Endothelial cell of umbilical vein (primary cell): ENCODE results near the gene ZKSCAN3. TPM values are rescaled to one million over a fixed set of nuclear protein-coding genes. Genes with fewer than 3 reads are reported as not detected.
"Not testable (repeated sequence)": the region's sequence is repeated elsewhere in the genome, so short reads cannot be mapped to it uniquely, and the experiment has no call there.

ENCODE experiments used
- BruUV-seq: library from RNA; stranded (reverse); fragments of 400-500 nt; replicated peaks from 2 replicates; lab custom pipeline; 2021; lab: Mats Ljungman, UMichigan
- CTCF ChIA-PET: fragments of 300-600, 350-600 bp; sonication (Branson Sonifier 250); formaldehyde crosslinking; loops from one replicate; lab custom pipeline; 2021; ENCODE audit warnings: antibody characterized with exemption, inconsistent platforms; lab: Charles Lee
- POLR2A ChIA-PET: fragments of 300-600, 350-600 bp; sonication (Branson Sonifier 250); formaldehyde crosslinking; loops from one replicate; lab custom pipeline; 2021; ENCODE audit warnings: antibody characterized with exemption, inconsistent platforms; lab: Charles Lee
- DNase-seq: peaks from one replicate; pipeline ENCODE4 v3.0.0-alpha.2; 2011; ENCODE audit warnings: low read depth, low spot score
- FAIRE-seq: peaks from 2 replicates; lab custom pipeline; 2011; peaks lifted over from hg19 to GRCh38; lab: Jason Lieb, UNC
- H2AFZ ChIP-seq: 2 replicates; pipeline ENCODE4 v1.6.0; 2012; ENCODE audit warnings: low read depth, low read length, control low read depth, inconsistent platforms
- H3K27ac ChIP-seq: 2 replicates; pipeline ENCODE4 v1.5.1; 2011; ENCODE audit warnings: low read depth, mild to moderate bottlenecking, control low read depth, low read length, moderate library complexity; ENCODE audit not compliant: insufficient read depth
- H3K27me3 ChIP-seq, 2 experiments: 2 replicates each; pipeline versions ENCODE4 v1.6.0 to v1.6.1; 2011; ENCODE audit warnings: low read length in 2 of 2, mixed read lengths in 1 of 2; ENCODE audit not compliant: control insufficient read depth in 2 of 2, insufficient read depth in 2 of 2
- H3K36me3 ChIP-seq, 2 experiments: 2 replicates in 1 of 2; 3 replicates in 1 of 2; pipeline ENCODE4 v1.5.1; 2011; ENCODE audit warnings: low read length in 2 of 2, mild to moderate bottlenecking in 1 of 2, moderate library complexity in 1 of 2; ENCODE audit not compliant: control insufficient read depth in 2 of 2, insufficient read depth in 2 of 2; ENCODE audit errors: extremely low read depth in 1 of 2
- H3K4me1 ChIP-seq: 3 replicates; pipeline ENCODE4 v1.5.1; 2011; ENCODE audit warnings: mild to moderate bottlenecking, low read length; ENCODE audit not compliant: control insufficient read depth, insufficient read depth; ENCODE audit errors: extremely low read depth
- H3K4me2 ChIP-seq: 2 replicates; pipeline ENCODE4 v1.6.1; 2011; ENCODE audit warnings: low read length, control low read depth, mixed read lengths; ENCODE audit not compliant: insufficient read depth
- H3K4me3 ChIP-seq, 3 experiments: fragments of 200-600 bp in 1 of 3; sonication (generic), shearing (Covaris generic) in 1 of 3; replicated peaks in 1 of 3; 2 replicates each; pipeline ENCODE4 v1.5.1; 2011 to 2016; ENCODE audit warnings: control low read depth in 3 of 3, low read length in 3 of 3, mild to moderate bottlenecking in 2 of 3, inconsistent platforms in 1 of 3, low read depth in 1 of 3, moderate library complexity in 1 of 3; ENCODE audit not compliant: insufficient read depth in 1 of 3
- H3K79me2 ChIP-seq: 2 replicates; pipeline ENCODE4 v1.6.0; 2012; ENCODE audit warnings: low read length, inconsistent platforms; ENCODE audit not compliant: control insufficient read depth, insufficient read depth
- H3K9ac ChIP-seq: replicated peaks from 2 replicates; pipeline ENCODE3; 2011; ENCODE audit warnings: low read length, control low read depth; ENCODE audit not compliant: insufficient read depth; ENCODE audit errors: extremely low read depth
- H3K9me1 ChIP-seq: replicated peaks from 3 replicates; pipeline ENCODE4 v1.6.0; 2011; ENCODE audit warnings: mild to moderate bottlenecking, low read length; ENCODE audit not compliant: control insufficient read depth, insufficient read depth; ENCODE audit errors: extremely low read depth
- H3K9me3 ChIP-seq: replicated peaks from 2 replicates; pipeline ENCODE4 v1.5.1; 2012; ENCODE audit warnings: low read length, inconsistent platforms; ENCODE audit not compliant: control insufficient read depth, insufficient read depth
- H4K20me1 ChIP-seq: replicated peaks from 2 replicates; pipeline ENCODE3; 2011; ENCODE audit warnings: mild to moderate bottlenecking, low read length; ENCODE audit not compliant: control insufficient read depth, insufficient read depth; ENCODE audit errors: extremely low read depth
- CTCF ChIP-seq, 2 donors: IDR thresholded peaks; 1 replicate in 1 of 2; 2 replicates in 1 of 2; pipeline ENCODE4 v1.5.1; 2011; ENCODE audit warnings: low read length in 2 of 2, mild to moderate bottlenecking in 2 of 2, moderate library complexity in 2 of 2, control low read depth in 1 of 2, inconsistent platforms in 1 of 2, low read depth in 1 of 2; ENCODE audit not compliant: insufficient read depth in 1 of 2; ENCODE audit errors: extremely low read depth in 1 of 2
- FOS ChIP-seq: IDR thresholded peaks from 2 replicates; pipeline ENCODE4 v1.6.1; 2011; ENCODE audit warnings: mild to moderate bottlenecking, low read length, moderate library complexity, borderline replicate concordance; ENCODE audit not compliant: insufficient read depth
- GATA2 ChIP-seq: IDR thresholded peaks from 2 replicates; pipeline ENCODE4 v1.7.0; 2011; ENCODE audit warnings: low read depth, mild to moderate bottlenecking, moderate library complexity, mixed read lengths, low read length; ENCODE audit not compliant: insufficient read length, insufficient read depth
- JUN ChIP-seq: IDR thresholded peaks from 2 replicates; pipeline ENCODE4 v1.6.1; 2011; ENCODE audit warnings: borderline replicate concordance, low read depth; ENCODE audit not compliant: insufficient read length, insufficient read depth
- MYC ChIP-seq: IDR thresholded peaks from one replicate; pipeline ENCODE4 v1.6.1; 2011; ENCODE audit warnings: mild to moderate bottlenecking, low read depth, low read length
- POLR2A ChIP-seq: IDR thresholded peaks from 2 replicates; pipeline ENCODE4 v1.6.1; 2012; ENCODE audit warnings: low read depth, mild to moderate bottlenecking, control low read depth, low read length
- POLR2AphosphoS5 ChIP-seq: IDR thresholded peaks from 2 replicates; pipeline ENCODE4 v1.6.1; 2012; ENCODE audit warnings: low read depth, mild to moderate bottlenecking, control low read depth, low read length, moderate library complexity; ENCODE audit not compliant: insufficient read depth
- dilution Hi-C: fragments of 300-500 bp; cut with MboI; formaldehyde crosslinking; loops from one replicate; pipeline ENCODE4 v1.15.0; 2019; ENCODE audit warnings: low sequenced_read_pairs; ENCODE audit not compliant: extremely low pct_ligation_motif_present
- intact Hi-C: fragments of 100-400 bp; cut with micrococcal nuclease; formaldehyde crosslinking; loops from one replicate; pipeline ENCODE4 v1.10.0; 2022
- polyA plus RNA-seq, 4 experiments: library from polyadenylated mRNA; depleted of rRNA in 3 of 4; stranded (reverse) in 3 of 4; unstranded in 1 of 4; fragments of >200 nt; gene quantifications; 2 replicates each; pipeline versions ENCODE4 v1.2.1 to v1.2.3, GENCODE V29; 2011 to 2012; ENCODE audit warnings: missing spikeins in 1 of 4
- total RNA-seq: library from RNA; stranded (reverse); gene quantifications from 2 replicates; pipeline ENCODE4 v1.2.3, GENCODE V29; 2021
- TF ChIP-seq, protein P1 (sequence below): IDR thresholded peaks from 2 replicates; pipeline ENCODE4 v1.6.1; 2011; ENCODE audit not compliant: insufficient read depth, insufficient read length

ZKSCAN3 gene
- total and polyA plus RNA-seq, 2 donors (not counting 3 experiments of a cell fraction or from before 2014, with no cell fraction given): 2.5 to 6.9 TPM

GRCh38 chr6:28402197-28402596 lies 52.5 kb downstream of the ZKSCAN3 start:
- H3K27me3 ChIP-seq: peaks cover 9 to 27% of the 10 kb centered on the region in 2 experiments
- H3K4me3 ChIP-seq: no peak overlapping the region
- dilution Hi-C loops (no loop called here), intact Hi-C loops (no loop called here)
- no peaks in the 10 kb centered on the region for H3K9me3 ChIP-seq
- no peak for TF ChIP-seq GATA2
- TF ChIP-seq CTCF (IDR thresholded peaks at IDR 0.05; ENCODE audit: extremely low read depth in 1 of 2, insufficient read depth in 1 of 2, low read depth in 1 of 2, low read length in 2 of 2): no peak
- TF ChIP-seq POLR2AphosphoS5: no peak
- no peak for TF ChIP-seq JUN
- TF ChIP-seq FOS: no peak
- TF ChIP-seq, protein P1, sequence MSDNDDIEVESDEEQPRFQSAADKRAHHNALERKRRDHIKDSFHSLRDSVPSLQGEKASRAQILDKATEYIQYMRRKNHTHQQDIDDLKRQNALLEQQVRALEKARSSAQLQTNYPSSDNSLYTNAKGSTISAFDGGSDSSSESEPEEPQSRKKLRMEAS: no peak
- no peak for TF ChIP-seq POLR2A
- no peak for TF ChIP-seq MYC
- no peak for DNase-seq
- H3K36me3 ChIP-seq: no peaks in the 10 kb centered on the region
- H3K9me1 ChIP-seq: no peaks in the 10 kb centered on the region
- POLR2A ChIA-PET: no interaction called here
- H3K79me2 ChIP-seq: peaks cover 10% of the 10 kb centered on the region
- no peak overlapping the region for H3K4me2 ChIP-seq
- no peak overlapping the region for H3K9ac ChIP-seq
- no peak for FAIRE-seq
- no peak overlapping the region for H3K27ac ChIP-seq
- no peak overlapping the region for H2AFZ ChIP-seq
- no TSS peak for BruUV-seq
- H3K4me1 ChIP-seq: peaks cover 16% of the 10 kb centered on the region
- CTCF ChIA-PET: interaction anchor here (0.7 to 2.0 kb wide), 3 partner anchors 19 to 833 kb away, joined by 3 to 7 read pairs (median 4); no protein-coding TSS in a partner anchor
- H4K20me1 ChIP-seq: no peaks in the 10 kb centered on the region

- POLR2A ChIA-PET, H2AFZ ChIP-seq, FAIRE-seq, DNase-seq, H3K9me3 ChIP-seq, H4K20me1 ChIP-seq, H3K36me3 ChIP-seq, H3K4me2 ChIP-seq, H3K4me1 ChIP-seq, H3K79me2 ChIP-seq, BruUV-seq, H3K27ac ChIP-seq, CTCF ChIA-PET, H3K9ac ChIP-seq, H3K4me3 ChIP-seq, dilution Hi-C loops, H3K9me1 ChIP-seq, intact Hi-C loops: not testable (repeated sequence)
- peaks cover 15 to 35% of the 10 kb centered on the region in 2 experiments for H3K27me3 ChIP-seq
These were observed 54.2 kb downstream of the ZKSCAN3 start for GRCh38 chr6:28403923-28404322.
